Measurements from ENCODE around the gene RHOV. TPM values are rescaled to one million over a fixed set of nuclear protein-coding genes. Genes with fewer than 3 reads are reported as not detected.

The RHOV gene
- under 0.01 TPM in 1 of 2 replicates, not detected in the other for total RNA-seq

GRCh38 chr15:40873694-40874561, at the start of gene RHOV:
Gene RHOV, minus strand, starts transcription at chr15:40874234. Its CDS starts 95 bp downstream, at chr15:40874139.
- DNase-seq (ENCODE audit: low read depth in 2 of 2) = peak in 1 of 2 donors; percentile 48

- no peak for DNase-seq (ENCODE audit: low read depth in 2 of 2)
Observed at GRCh38 chr15:40923551-40923950, 49.5 kb upstream of the RHOV start.

- no peak for DNase-seq (ENCODE audit: low read depth in 2 of 2)
Observed at GRCh38 chr15:40922608-40923005, 48.6 kb upstream of the RHOV start.

GRCh38 chr15:40921949-40922607, 48.0 kb upstream of the RHOV start:
- DNase-seq (ENCODE audit: low read depth in 2 of 2) = no peak

GRCh38 chr15:40918799-40919392, 44.9 kb upstream of the RHOV start:
- peak in 1 of 2 donors; percentile 89 for DNase-seq (ENCODE audit: low read depth in 2 of 2)

- peak in 1 of 2 donors; percentile 85 for DNase-seq (ENCODE audit: low read depth in 2 of 2)
Observed at GRCh38 chr15:40918146-40918798, 44.2 kb upstream of the RHOV start.

- no peak for DNase-seq (ENCODE audit: low read depth in 2 of 2)
Observed at GRCh38 chr15:40917585-40917984, 43.6 kb upstream of the RHOV start.

- DNase-seq (ENCODE audit: low read depth in 2 of 2) = no peak
Observed at GRCh38 chr15:40915679-40916078, 41.6 kb upstream of the RHOV start.

GRCh38 chr15:40915116-40915661, 41.2 kb upstream of the RHOV start:
- DNase-seq (ENCODE audit: low read depth in 2 of 2) = peak in 1 of 2 donors; percentile 63

GRCh38 chr15:40914486-40914885, 40.5 kb upstream of the RHOV start:
- DNase-seq (ENCODE audit: low read depth in 2 of 2) = no peak

- no peak for DNase-seq (ENCODE audit: low read depth in 2 of 2)
Observed at GRCh38 chr15:40914013-40914412, 40.0 kb upstream of the RHOV start.

- DNase-seq (ENCODE audit: low read depth in 2 of 2) = no peak
Observed at GRCh38 chr15:40912478-40912877, 38.4 kb upstream of the RHOV start.

- no peak for DNase-seq (ENCODE audit: low read depth in 2 of 2)
Observed at GRCh38 chr15:40911693-40912092, 37.7 kb upstream of the RHOV start.

GRCh38 chr15:40911141-40911540, 37.1 kb upstream of the RHOV start:
- no peak for DNase-seq (ENCODE audit: low read depth in 2 of 2)

GRCh38 chr15:40909662-40910630, 35.9 kb upstream of the RHOV start:
- no peak for DNase-seq (ENCODE audit: low read depth in 2 of 2)

GRCh38 chr15:40908095-40908494, 34.1 kb upstream of the RHOV start:
- no peak for DNase-seq (ENCODE audit: low read depth in 2 of 2)

GRCh38 chr15:40906991-40907802, 33.2 kb upstream of the RHOV start:
- peak; percentile 74 to 93 for DNase-seq (ENCODE audit: low read depth in 2 of 2)

- DNase-seq (ENCODE audit: low read depth in 2 of 2) = peak; percentile 93 to 99
Observed at GRCh38 chr15:40906091-40906990, 32.3 kb upstream of the RHOV start.

Measured in dermis microvascular lymphatic vessel endothelial cell (primary cell).